Calu3 (cell line): ENCODE measurements around the gene FASTK. TPM values are rescaled to one million over a fixed set of nuclear protein-coding genes. Genes with fewer than 3 reads are reported as not detected.
"Not testable (repeated sequence)": the region's sequence is repeated elsewhere in the genome, so short reads cannot be mapped to it uniquely, and the experiment has no call there.

Experiments
- BruUV-seq: library from RNA; stranded (reverse); fragments of 400-500 nt; replicated peaks from 2 replicates; lab custom pipeline; 2021; lab: Mats Ljungman, UMichigan
- CTCF ChIA-PET: fragments of 300-600 bp; sonication (Branson Sonifier 250); formaldehyde crosslinking; loops from one replicate; lab custom pipeline; 2022; ENCODE audit warnings: antibody characterized with exemption; lab: Charles Lee
- DNase-seq: peaks from one replicate; pipeline ENCODE4 v3.0.0; 2022
- H3K27ac Mint-ChIP-seq: one replicate; pipeline ENCODE4 v1.8.0; 2022; ENCODE audit warnings: mixed read lengths; ENCODE audit not compliant: unreplicated experiment
- H3K27me3 Mint-ChIP-seq: one replicate; pipeline ENCODE4 v1.8.0; 2022; ENCODE audit warnings: mixed read lengths; ENCODE audit not compliant: unreplicated experiment
- H3K36me3 Mint-ChIP-seq: one replicate; pipeline ENCODE4 v1.8.0; 2022; ENCODE audit warnings: mild to moderate bottlenecking, moderate library complexity, mixed read lengths; ENCODE audit not compliant: insufficient read depth, unreplicated experiment
- H3K4me1 Mint-ChIP-seq: one replicate; pipeline ENCODE4 v1.8.0; 2022; ENCODE audit warnings: mild to moderate bottlenecking, low read depth, mixed read lengths; ENCODE audit not compliant: unreplicated experiment
- H3K4me3 Mint-ChIP-seq: one replicate; pipeline ENCODE4 v1.8.0; 2022; ENCODE audit warnings: mild to moderate bottlenecking, low read depth, moderate library complexity, mixed read lengths; ENCODE audit not compliant: unreplicated experiment
- H3K9me3 Mint-ChIP-seq: one replicate; pipeline ENCODE4 v1.8.0; 2022; ENCODE audit warnings: low read depth, mixed read lengths; ENCODE audit not compliant: unreplicated experiment
- CTCF ChIP-seq: fragments of 200-600 bp; IDR thresholded peaks from one replicate; pipeline ENCODE4 v1.8.0; 2022; ENCODE audit warnings: antibody characterized with exemption; ENCODE audit not compliant: unreplicated experiment
- intact Hi-C: fragments of 100-400 bp; cut with micrococcal nuclease; formaldehyde crosslinking; loops from one replicate; pipeline ENCODE4 v1.10.0; 2022; ENCODE audit not compliant: unreplicated experiment
- total RNA-seq: library from RNA; stranded (reverse); gene quantifications from 2 replicates; pipeline ENCODE4 v1.2.3, GENCODE V29; 2022

Gene FASTK
- total RNA-seq, 1 experiment from 2014 or later, result 113 TPM

GRCh38 chr7:151028948-151029501 lies 51.6 kb downstream of the FASTK start:
- H3K27me3 Mint-ChIP-seq, result no peaks in the 10 kb centered on the region
- H3K36me3 Mint-ChIP-seq, result peaks cover 20% of the 10 kb centered on the region
- CTCF ChIA-PET, result interaction anchor here (1.0 to 1.4 kb wide), 10 partner anchors 10 to 152 kb away, joined by 3 to 6 read pairs (median 4); partner anchors contain the start of genes FASTK, NOS3 and TMUB1
- DNase-seq, result no peak
- peak overlapping the region; percentile 82 for H3K4me3 Mint-ChIP-seq
- peaks cover 55% of the 10 kb centered on the region for H3K4me1 Mint-ChIP-seq
- BruUV-seq, result no TSS peak
- intact Hi-C loops, result loop anchor here (1.0 to 10.0 kb wide), 4 partner anchors 29 to 82 kb away; partner anchors contain the start of genes FASTK and TMUB1
- TF ChIP-seq CTCF, result no peak
- peak overlapping the region; percentile 94 for H3K27ac Mint-ChIP-seq
- no peaks in the 10 kb centered on the region for H3K9me3 Mint-ChIP-seq

- Mint-ChIP-seq H3K4me3 (peak within 1 kb of the TSS; percentile 82), H3K36me3 (peaks cover 20% of the 10 kb centered on the region), H3K9me3 (no peaks in the 10 kb centered on the region), H3K27me3 (no peaks in the 10 kb centered on the region), H3K4me1 (peaks cover 55% of the 10 kb centered on the region), H3K27ac (peak within 1 kb of the TSS; percentile 94)
- peak; percentile 60 for TF ChIP-seq CTCF
- intact Hi-C loops, result loop anchor here (1.0 to 10.0 kb wide), 4 partner anchors 30 to 82 kb away; partner anchors contain the start of genes FASTK and TMUB1
- CTCF ChIA-PET, result interaction anchor here (0.7 to 1.4 kb wide), 18 partner anchors 9 to 200 kb away, joined by 3 to 13 read pairs (median 4); partner anchors contain the start of genes CDK5, FASTK, NOS3 and TMUB1
- TSS peak; percentile 84 for BruUV-seq
- peak; percentile 99 for DNase-seq
Measured at GRCh38 chr7:151028131-151028947, 52.3 kb downstream of the FASTK start, which contains the start of gene ABCB8. Gene ABCB8 (plus strand): TSS chr7:151028450. CDS start chr7:151028516, 66 bp downstream.

GRCh38 chr7:151027728-151028130 lies 52.9 kb downstream of the FASTK start:
- intact Hi-C loops, result loop anchor here (1.0 to 10.0 kb wide), 4 partner anchors 31 to 83 kb away; partner anchors contain the start of genes FASTK and TMUB1
- Mint-ChIP-seq H3K27ac (peak overlapping the region; percentile 94), H3K36me3 (peaks cover 26% of the 10 kb centered on the region), H3K4me1 (peaks cover 55% of the 10 kb centered on the region), H3K4me3 (peak overlapping the region; percentile 82)
- CTCF ChIA-PET, result interaction anchor here (0.7 to 1.4 kb wide), 15 partner anchors 8 to 201 kb away, joined by 3 to 13 read pairs (median 4); partner anchors contain the start of genes CDK5, FASTK, NOS3 and TMUB1
- BruUV-seq, result TSS peak; percentile 91
- H3K9me3 Mint-ChIP-seq, H3K27me3 Mint-ChIP-seq, DNase-seq: not testable (repeated sequence)

GRCh38 chr7:151026771-151027727 lies 53.6 kb downstream of the FASTK start:
- Mint-ChIP-seq H3K4me3 (peak overlapping the region; percentile 82), H3K4me1 (peaks cover 55% of the 10 kb centered on the region), H3K36me3 (peaks cover 25% of the 10 kb centered on the region), H3K27ac (peak overlapping the region; percentile 94)
- H3K9me3 Mint-ChIP-seq, H3K27me3 Mint-ChIP-seq, BruUV-seq, DNase-seq: not testable (repeated sequence)
- intact Hi-C loops, result loop anchor here (5.0 to 10.0 kb wide), 2 partner anchors 55 to 62 kb away; partner anchors contain the start of genes FASTK and TMUB1
- CTCF ChIA-PET, result interaction anchor here (0.7 to 1.4 kb wide), 5 partner anchors 8 to 61 kb away, joined by 3 to 13 read pairs (median 3); partner anchors contain the start of gene CDK5

Other genes with a start within 250 kb of the FASTK start
- 1.2 and 1.8 TPM in 2 replicates for gene AOC1, start 228.3 kb downstream of the FASTK start, total RNA-seq
- gene KCNH2, start 102.5 kb downstream of the FASTK start, total RNA-seq, result 0.45 and 0.66 TPM in 2 replicates
- 0.71 and 1.1 TPM in 2 replicates for gene NOS3, start 89.8 kb downstream of the FASTK start, total RNA-seq
- 7.9 and 17.7 TPM in 2 replicates for gene ATG9B, start 56.3 kb downstream of the FASTK start, total RNA-seq
- gene ABCB8, start 52.4 kb downstream of the FASTK start, total RNA-seq, result 40.2 and 42.3 TPM in 2 replicates
- gene ASIC3, start 32.3 kb downstream of the FASTK start, total RNA-seq, result 11.7 and 13.6 TPM in 2 replicates
- gene CDK5, start 22.9 kb downstream of the FASTK start, total RNA-seq, result 23.5 and 24.6 TPM in 2 replicates
- gene SLC4A2, start 21.2 kb downstream of the FASTK start, total RNA-seq, result 194 and 209 TPM in 2 replicates
- 49.9 and 51.2 TPM in 2 replicates for gene TMUB1, start 2.7 kb upstream of the FASTK start, total RNA-seq
- gene AGAP3, start 5.7 kb upstream of the FASTK start, total RNA-seq, result 67.4 and 73.4 TPM in 2 replicates
- gene GBX1, start 86.9 kb upstream of the FASTK start, total RNA-seq, result not detected in 2 replicates
- not detected in 2 replicates for gene ASB10, start 106.4 kb upstream of the FASTK start, total RNA-seq
- not detected in 2 replicates for gene H2BK1, start 129.7 kb upstream of the FASTK start, total RNA-seq
- 43.0 and 49.7 TPM in 2 replicates for gene ABCF2, start 146.4 kb upstream of the FASTK start, total RNA-seq
- gene CHPF2, start 151.7 kb upstream of the FASTK start, total RNA-seq, result 48.1 and 51.3 TPM in 2 replicates
- 2.3 and 4.1 TPM in 2 replicates for gene SMARCD3, start 167.9 kb upstream of the FASTK start, total RNA-seq